MM.1S (cell line): ENCODE measurements around the gene ECE1.

Source experiments
- CTCF ChIP-seq: fragments of 300-600 bp; sonication (generic); IDR thresholded peaks from 2 replicates; pipeline ENCODE4 v1.5.1; 2016; ENCODE audit warnings: antibody characterized with exemption, low read length, mixed read lengths
- EZH2 ChIP-seq: fragments of 300-600 bp; sonication (generic); optimal IDR thresholded peaks from 2 replicates; pipeline ENCODE3; 2017; ENCODE audit warnings: low read depth, mild to moderate bottlenecking, antibody characterized with exemption, low read length, mixed read lengths

- TF ChIP-seq CTCF (no peak), EZH2 (no peak)
These were observed 15.6 kb upstream of the ECE1 start for GRCh38 chr1:21305900-21306189.
